HG03439 (cell line): ENCODE measurements around the gene RSPO1.
A peak's percentile ranks its signal among the peaks of the same experiment; 100 is the strongest.
"Not testable (repeated sequence)": the region's sequence is repeated elsewhere in the genome, so short reads cannot be mapped to it uniquely, and the experiment has no call there.

Source experiments
- ATAC-seq: cut with Tn5 transposase; IDR thresholded peaks from one replicate; pipeline ENCODE4 v1.9.1; 2021; ENCODE audit warnings: mild to moderate bottlenecking, moderate library complexity; ENCODE audit not compliant: unreplicated experiment

The RSPO1 gene

DNA sequence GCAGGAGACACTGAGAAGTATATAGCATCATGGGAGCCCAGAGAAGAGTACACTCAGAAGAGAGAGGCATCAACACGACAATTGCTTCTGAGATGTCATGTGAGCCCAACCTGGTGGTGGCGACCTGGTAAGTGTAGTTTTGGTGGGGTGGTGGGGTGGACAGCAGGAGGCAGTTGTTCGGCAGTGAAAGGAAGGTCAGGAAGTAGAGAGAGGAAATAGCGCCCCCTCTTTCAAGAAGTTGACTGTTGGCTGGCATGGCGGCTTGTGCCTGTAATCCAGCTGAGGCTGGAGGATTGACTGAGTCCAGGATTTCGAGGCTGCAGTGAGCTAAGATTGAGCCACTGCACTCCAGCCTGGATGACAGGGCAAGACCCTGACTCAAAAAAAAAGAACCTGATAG lies 12.6 kb downstream of the RSPO1 start:
- no peak for ATAC-seq

DNA sequence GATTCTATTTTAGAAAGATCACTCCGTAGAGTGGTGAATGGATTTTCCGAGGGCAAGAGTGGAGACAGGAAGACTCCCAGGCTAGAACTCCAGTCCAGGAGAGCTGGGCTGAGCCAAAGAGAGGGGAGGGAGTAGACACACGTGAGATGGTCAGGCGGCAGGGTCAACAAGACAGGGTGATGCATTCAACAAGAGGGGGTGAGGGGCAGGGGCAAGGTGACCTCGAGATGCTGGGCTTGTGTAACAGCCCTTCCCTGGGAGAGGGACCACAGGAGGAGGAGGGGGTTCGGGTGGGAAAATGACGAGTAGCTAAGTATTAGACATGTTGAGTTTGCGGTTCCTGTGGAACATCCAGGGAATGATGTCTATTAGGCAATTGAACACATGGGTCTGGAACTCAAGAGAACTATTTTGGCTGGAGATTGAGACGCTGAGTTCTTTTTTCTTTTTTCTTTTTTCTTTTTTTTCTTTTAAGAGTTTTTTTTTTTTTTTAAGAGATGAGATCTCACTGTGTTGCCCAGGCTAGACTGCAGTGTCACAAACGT lies 13.3 kb downstream of the RSPO1 start:
- ATAC-seq: no peak

DNA sequence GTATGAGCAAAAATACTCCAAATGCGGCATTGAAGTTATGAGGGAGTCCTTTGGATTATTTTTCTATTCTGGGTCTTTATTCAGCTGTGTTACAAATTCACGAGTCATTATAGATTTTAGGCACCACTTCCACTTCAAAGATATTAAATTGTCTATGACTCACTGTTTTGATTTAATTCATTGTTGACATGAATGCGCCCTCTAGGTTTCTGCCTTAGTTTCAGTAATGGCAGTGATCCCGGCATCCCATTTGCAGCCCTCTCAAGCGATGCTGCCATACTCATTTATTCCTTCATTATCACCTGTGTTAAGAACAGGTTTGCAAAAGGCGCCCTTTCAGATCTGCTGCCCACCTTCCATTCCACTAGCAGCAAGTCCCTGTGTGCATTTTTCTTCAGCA lies 14.0 kb downstream of the RSPO1 start:
- ATAC-seq: no peak

DNA sequence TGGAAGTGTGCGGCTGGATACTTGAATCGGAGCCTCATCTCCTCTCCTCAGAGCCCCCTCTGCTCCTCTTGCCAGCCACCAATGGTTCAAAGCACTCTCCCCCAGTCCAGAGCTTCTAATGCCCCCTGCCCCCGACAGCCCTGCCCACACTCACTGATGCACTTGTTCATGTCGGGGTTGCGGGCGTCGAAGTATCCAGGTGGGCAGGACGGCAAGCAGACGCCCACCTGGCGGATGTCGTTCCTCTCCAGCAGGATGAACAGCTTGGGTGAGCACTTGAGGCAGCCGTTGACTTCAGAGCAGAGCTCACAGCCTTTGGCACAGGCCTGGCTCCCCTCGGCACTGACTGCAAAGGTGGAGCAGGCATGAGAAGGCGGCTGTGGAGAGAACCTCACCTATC lies 18.4 kb downstream of the RSPO1 start:
- ATAC-seq: no peak

DNA sequence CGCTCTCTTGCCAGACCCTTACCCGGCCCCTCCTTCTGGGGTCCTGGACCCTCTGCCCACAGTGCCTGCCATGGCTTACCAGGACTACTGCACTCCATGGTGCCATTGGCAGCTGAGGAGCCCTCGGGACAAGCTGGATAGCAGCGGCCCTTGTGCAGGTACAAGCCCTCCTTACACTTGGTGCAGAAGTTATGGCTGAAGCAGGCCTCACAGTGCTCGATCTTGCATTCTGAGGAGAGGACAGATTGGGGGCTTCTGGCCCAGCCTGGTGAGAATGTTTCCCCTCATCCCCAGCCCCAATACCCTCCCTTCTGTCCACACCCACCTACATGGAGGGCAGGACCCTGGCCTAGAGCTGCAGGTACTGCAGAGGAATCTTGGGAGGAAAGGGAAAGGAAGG lies 20.6 kb downstream of the RSPO1 start:
- ATAC-seq: no peak

- ATAC-seq: no peak
Observed at GRCh38 chr1:37612186-37612585, 22.5 kb downstream of the RSPO1 start.

- no peak for ATAC-seq
Observed at GRCh38 chr1:37609994-37610393, 24.7 kb downstream of the RSPO1 start.

DNA sequence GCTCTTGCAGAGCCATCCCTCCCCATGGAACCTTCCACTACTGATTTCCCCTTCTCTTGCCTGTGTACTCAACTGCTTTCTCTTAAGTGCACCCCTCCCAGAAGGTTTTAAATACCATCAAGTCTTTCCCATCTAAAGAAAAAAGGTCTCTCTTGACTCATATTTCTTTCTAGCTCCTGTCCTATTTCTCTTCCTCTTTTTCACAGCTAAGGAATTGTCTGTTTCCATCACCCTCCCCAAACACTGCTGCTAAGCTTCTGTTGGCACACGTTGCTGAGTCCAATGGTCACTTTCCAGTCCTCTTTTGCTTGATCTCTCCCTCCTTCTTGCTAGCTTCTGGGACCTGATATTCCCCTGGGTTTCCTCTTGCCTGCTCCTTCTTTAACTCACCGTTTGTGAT lies 25.7 kb downstream of the RSPO1 start:
- no peak for ATAC-seq

- ATAC-seq: no peak
Observed at GRCh38 chr1:37606481-37607263, 28.0 kb downstream of the RSPO1 start.

GRCh38 chr1:37605806-37606474 lies 28.8 kb downstream of the RSPO1 start:
- ATAC-seq: no peak

GRCh38 chr1:37605061-37605650 lies 29.5 kb downstream of the RSPO1 start:
- no peak for ATAC-seq

DNA sequence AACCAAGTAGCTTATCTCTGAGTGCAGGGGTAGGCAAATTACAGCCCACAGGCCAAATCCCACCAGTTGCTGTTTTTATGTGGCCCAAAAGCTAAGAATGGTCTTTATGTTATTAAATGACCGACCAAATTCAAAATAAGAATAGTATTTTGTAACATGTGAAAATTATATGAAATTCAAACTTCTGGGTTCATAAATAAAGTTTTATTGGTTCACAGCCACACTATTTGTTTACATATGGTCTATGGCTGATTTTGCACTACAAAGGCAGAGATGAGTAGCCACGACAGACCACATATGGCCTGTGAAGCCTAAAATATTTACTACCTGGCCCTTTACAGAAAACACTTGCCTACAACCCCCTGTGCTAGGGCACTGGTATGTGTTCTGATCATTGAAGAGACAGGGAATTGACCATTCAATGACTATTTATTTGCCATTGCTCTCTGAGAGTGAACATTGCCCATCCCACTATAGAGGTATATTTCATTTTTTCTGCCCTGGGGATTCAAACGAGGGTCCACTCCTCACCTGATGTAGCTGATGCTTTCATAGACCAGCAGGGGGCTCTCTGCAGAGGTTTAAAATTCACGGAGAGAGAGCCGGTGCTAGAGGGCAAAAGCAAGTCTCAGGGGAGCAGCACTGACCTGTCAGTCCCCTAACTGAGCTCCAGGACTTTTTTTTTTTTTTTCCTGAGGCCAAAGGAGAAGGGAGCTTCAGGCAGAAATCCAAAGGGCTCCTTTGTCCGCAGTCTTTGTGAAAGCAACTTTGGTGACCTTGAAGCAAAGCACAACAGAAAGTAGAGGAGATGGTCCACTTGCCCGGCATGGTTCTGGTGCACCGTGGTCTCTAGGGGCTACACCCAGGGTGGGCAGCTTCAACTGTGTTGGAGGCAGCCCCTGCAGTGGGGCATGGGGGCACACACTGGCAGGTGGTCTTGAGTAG lies 31.7 kb downstream of the RSPO1 start:
- ATAC-seq: no peak

GRCh38 chr1:37601441-37601840 lies 33.3 kb downstream of the RSPO1 start:
- no peak for ATAC-seq

- no peak for ATAC-seq
Observed at GRCh38 chr1:37599940-37600339, 34.8 kb downstream of the RSPO1 start.

DNA sequence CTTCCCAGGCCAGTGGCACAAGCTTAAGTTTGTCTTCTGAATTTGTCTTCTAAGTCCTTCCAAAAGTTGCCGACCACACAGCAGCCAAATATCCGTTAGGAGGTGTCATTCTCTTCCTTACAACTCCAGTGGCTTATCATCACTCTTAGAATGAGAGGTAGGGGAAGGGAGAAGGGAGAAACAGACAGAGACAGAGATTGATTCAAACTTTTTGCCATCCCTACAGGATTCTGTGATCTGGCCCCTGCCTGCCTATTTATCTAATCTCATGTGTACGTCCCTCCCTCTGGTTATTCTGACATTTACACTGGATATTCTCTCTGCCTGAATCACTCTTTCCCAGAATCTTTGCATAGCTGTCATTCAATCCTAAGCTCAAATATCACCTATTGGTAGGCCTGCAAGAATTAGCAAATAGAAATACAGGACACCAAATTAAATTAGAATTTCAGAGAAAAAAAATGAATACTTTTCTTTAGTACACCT lies 38.5 kb downstream of the RSPO1 start:
- peak; percentile 5 for ATAC-seq

DNA sequence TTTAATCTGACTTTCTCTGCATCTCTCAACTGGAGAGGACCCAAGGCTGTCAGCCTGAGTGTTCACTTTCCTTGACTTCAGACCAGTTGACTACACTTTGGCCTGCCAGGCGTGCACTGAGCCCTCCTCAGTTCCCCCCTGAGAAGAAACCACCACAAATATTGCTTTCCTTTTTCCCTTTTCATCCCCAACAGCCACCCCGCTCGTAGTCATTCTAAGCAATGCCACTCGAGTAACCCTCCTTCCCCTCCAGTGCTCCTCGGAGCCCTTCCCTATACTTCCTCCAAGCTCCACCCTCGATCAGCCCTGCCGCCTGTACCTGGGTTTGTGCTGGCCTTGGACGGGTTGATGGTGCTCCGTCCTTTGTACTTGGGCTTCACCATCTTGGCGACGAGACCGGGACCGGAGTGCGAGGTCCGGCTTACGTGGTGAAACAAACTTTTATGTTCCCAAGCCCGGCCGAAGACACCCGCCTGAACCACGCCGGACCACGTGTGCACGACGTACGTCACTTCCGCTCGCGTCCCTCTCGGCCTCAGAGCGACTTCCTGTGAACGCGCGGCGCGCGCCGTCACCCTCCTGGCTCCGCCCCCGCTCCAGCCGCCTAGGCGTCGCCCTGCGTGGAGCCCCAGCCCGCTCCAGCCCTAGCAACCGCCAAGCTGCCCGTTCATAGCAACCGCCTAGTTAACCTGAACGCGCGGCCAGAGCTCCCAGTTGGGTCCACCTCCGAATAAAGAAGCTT lies 39.1 kb downstream of the RSPO1 start, which contains the start of gene GNL2:
TSS of gene GNL2 (minus strand) at position 498 of the 742 bp plus-strand sequence. CDS start at position 383, 115 bp downstream.
- peak; percentile 96 for ATAC-seq

DNA sequence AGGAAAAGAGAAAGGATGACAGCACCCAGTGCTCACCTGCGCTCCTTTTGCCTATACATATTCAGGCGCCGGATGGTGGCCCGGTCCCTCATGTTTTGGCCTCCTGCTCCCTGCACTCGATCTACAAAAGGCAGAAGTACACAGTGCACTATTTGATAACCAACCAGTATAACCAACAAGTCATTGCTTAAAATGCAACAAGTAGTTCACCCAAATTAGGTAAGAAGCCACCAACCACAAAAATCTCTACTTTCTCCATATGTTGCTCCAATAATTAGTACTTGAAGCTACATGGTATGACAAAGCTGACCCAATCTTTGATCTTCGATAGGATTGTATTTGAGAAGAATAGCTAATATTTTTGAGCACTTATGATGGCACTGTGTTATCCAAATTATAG lies 41.0 kb downstream of the RSPO1 start:
- ATAC-seq: no peak

GRCh38 chr1:37588939-37589338 lies 45.8 kb downstream of the RSPO1 start:
- no peak for ATAC-seq

DNA sequence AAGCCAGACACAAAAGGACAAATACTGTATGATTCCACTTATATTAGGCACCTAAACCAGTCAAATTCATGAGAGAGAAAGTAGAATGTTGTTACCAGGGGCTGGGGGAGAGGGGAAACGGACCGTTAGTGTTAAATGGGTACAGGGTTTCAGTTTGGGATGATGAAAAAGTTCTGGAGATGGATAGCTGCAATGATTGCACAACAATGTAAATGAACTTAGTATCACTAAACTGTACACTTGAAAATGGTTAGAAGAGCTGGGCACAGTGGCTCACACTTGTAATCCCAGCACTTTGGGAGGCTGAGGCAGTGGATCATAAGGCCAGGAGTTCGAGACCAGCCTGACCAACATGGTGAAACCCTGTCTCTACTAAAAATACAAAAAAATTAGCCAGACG lies 50.1 kb downstream of the RSPO1 start:
- not testable (repeated sequence) for ATAC-seq

DNA sequence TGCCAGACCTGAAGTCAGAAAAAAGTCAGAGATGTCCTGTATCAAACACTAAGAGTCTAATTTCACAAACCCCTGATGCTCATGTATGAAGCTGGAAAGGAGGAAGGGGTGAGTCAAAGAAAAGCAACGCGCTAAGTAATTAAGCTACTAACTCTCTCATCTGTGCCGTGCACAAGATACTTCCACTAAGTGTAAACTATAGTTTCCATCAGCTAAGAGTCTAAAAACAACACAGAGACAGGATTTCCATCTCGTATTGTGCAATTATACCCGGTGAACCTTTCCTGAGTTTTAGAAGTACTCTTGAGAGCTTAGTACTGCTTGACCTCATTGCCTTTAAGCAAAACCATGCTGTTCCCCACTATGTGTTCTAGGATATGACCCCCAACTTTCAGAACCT lies 59.0 kb downstream of the RSPO1 start:
- no peak for ATAC-seq
